Neutrophil (primary cell): Measurements from ENCODE around the gene KCNE4.

ENCODE experiments used
- H3K27ac ChIP-seq: fragments of 200-600 bp; sonication (generic); 2 replicates; pipeline ENCODE4 v1.5.1; 2016; ENCODE audit warnings: mild to moderate bottlenecking, moderate library complexity
- H3K27me3 ChIP-seq: fragments of 200-600 bp; sonication (generic); 2 replicates; pipeline ENCODE4 v1.6.0; 2016; ENCODE audit warnings: mild to moderate bottlenecking
- H3K36me3 ChIP-seq: fragments of 200-600 bp; sonication (generic); 2 replicates; pipeline ENCODE4 v1.5.1; 2017
- H3K4me1 ChIP-seq, 2 experiments: fragments of 200-600 bp in 1 of 2; sonication (generic) in 1 of 2; 1 replicate in 1 of 2; 2 replicates in 1 of 2; pipeline versions ENCODE4 v1.5.1 to v1.6.1; 2013 to 2016; ENCODE audit warnings: low read depth in 1 of 2, low read length in 1 of 2, mild to moderate bottlenecking in 1 of 2, moderate library complexity in 1 of 2; ENCODE audit not compliant: control insufficient read depth in 1 of 2, insufficient read depth in 1 of 2
- H3K4me3 ChIP-seq, 2 experiments: fragments of 200-600 bp in 1 of 2; sonication (generic) in 1 of 2; 1 replicate in 1 of 2; 2 replicates in 1 of 2; pipeline ENCODE4 v1.5.1; 2013 to 2016; ENCODE audit warnings: low read depth in 1 of 2, low read length in 1 of 2, mild to moderate bottlenecking in 1 of 2, moderate library complexity in 1 of 2
- H3K9me3 ChIP-seq: fragments of 200-600 bp; sonication (generic); 2 replicates; pipeline ENCODE4 v1.5.1; 2016
- TF ChIP-seq, protein P1 (sequence below): fragments of 200-600 bp; sonication (generic); IDR thresholded peaks from 2 replicates; pipeline ENCODE4 v1.5.1; 2016; ENCODE audit warnings: antibody characterized with exemption

Gene KCNE4

DNA sequence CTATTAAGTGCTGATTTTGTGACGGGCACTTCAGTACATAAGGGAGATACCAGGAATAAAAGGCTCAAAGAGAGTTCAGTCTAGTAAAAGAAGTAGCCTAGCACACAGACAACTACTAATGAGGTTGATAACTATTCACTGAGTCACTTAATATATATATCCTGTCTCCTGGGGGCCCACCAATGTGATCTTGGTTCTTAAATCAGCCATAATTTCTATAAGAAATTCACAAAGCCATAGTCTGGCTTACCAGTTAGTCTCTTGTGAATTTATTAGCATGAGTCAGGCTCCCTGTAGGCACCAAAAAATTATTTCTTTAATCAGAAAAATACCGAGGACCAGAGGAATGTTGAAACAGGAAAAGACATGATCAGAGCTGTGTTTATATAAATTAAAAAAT lies 10.4 kb downstream of the KCNE4 start:
- no peak overlapping the region for H3K4me3 ChIP-seq
- H3K36me3 ChIP-seq, result no peaks in the 10 kb centered on the region
- H3K4me1 ChIP-seq, result no peaks in the 10 kb centered on the region
- TF ChIP-seq, protein P1, sequence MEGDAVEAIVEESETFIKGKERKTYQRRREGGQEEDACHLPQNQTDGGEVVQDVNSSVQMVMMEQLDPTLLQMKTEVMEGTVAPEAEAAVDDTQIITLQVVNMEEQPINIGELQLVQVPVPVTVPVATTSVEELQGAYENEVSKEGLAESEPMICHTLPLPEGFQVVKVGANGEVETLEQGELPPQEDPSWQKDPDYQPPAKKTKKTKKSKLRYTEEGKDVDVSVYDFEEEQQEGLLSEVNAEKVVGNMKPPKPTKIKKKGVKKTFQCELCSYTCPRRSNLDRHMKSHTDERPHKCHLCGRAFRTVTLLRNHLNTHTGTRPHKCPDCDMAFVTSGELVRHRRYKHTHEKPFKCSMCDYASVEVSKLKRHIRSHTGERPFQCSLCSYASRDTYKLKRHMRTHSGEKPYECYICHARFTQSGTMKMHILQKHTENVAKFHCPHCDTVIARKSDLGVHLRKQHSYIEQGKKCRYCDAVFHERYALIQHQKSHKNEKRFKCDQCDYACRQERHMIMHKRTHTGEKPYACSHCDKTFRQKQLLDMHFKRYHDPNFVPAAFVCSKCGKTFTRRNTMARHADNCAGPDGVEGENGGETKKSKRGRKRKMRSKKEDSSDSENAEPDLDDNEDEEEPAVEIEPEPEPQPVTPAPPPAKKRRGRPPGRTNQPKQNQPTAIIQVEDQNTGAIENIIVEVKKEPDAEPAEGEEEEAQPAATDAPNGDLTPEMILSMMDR, result no peak
- H3K27me3 ChIP-seq, result peaks cover 23% of the 10 kb centered on the region
- no peaks in the 10 kb centered on the region for H3K9me3 ChIP-seq
- no peak overlapping the region for H3K27ac ChIP-seq

DNA sequence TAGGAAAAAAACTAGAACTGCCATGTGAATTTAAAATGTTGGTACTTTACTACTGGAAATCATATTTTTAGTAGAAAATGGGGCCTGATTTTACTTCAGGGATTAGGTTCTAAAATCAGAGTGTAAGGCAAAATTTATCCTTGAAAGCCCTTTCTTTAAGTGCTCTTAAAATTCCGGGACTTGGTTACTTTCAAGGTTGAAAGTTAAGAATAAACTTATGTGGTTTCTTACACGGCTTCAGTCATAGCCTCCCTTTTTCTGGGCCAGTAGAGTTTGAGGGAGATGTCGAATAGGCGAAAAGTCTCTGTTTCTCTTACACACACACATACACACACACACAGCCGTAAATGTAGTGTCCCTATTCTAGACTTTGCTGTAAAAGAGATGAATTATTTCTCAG lies 13.1 kb downstream of the KCNE4 start:
- no peak overlapping the region for H3K4me3 ChIP-seq
- H3K27ac ChIP-seq, result no peak overlapping the region
- no peaks in the 10 kb centered on the region for H3K36me3 ChIP-seq
- TF ChIP-seq, protein P1, result no peak
- H3K27me3 ChIP-seq, result peaks cover 23% of the 10 kb centered on the region
- no peaks in the 10 kb centered on the region for H3K4me1 ChIP-seq
- H3K9me3 ChIP-seq, result no peaks in the 10 kb centered on the region

- Histone ChIP-seq H3K36me3 (no peaks in the 10 kb centered on the region), H3K9me3 (no peaks in the 10 kb centered on the region), H3K4me1 (no peaks in the 10 kb centered on the region), H3K27me3 (peaks cover 23% of the 10 kb centered on the region), H3K27ac (no peak overlapping the region), H3K4me3 (no peak overlapping the region)
- TF ChIP-seq, protein P1, result no peak
These were observed 14.7 kb downstream of the KCNE4 start for GRCh38 chr2:223066721-223067120.

- Histone ChIP-seq H3K4me3 (no peak overlapping the region), H3K27ac (no peak overlapping the region), H3K9me3 (no peaks in the 10 kb centered on the region), H3K27me3 (peaks cover 23% of the 10 kb centered on the region), H3K36me3 (no peaks in the 10 kb centered on the region), H3K4me1 (no peaks in the 10 kb centered on the region)
- TF ChIP-seq, protein P1, result no peak
These were observed 16.1 kb downstream of the KCNE4 start for GRCh38 chr2:223068071-223068470.

GRCh38 chr2:223069465-223069864 lies 17.5 kb downstream of the KCNE4 start:
- TF ChIP-seq, protein P1, result no peak
- Histone ChIP-seq H3K27ac (no peak overlapping the region), H3K4me3 (no peak overlapping the region), H3K27me3 (peaks cover 12% of the 10 kb centered on the region), H3K9me3 (no peaks in the 10 kb centered on the region), H3K4me1 (no peaks in the 10 kb centered on the region), H3K36me3 (no peaks in the 10 kb centered on the region)

- Histone ChIP-seq H3K27me3 (peaks cover 9% of the 10 kb centered on the region), H3K9me3 (no peaks in the 10 kb centered on the region), H3K36me3 (no peaks in the 10 kb centered on the region), H3K4me1 (no peaks in the 10 kb centered on the region), H3K4me3 (no peak overlapping the region), H3K27ac (no peak overlapping the region)
- TF ChIP-seq, protein P1, result no peak
These were observed 18.0 kb downstream of the KCNE4 start for GRCh38 chr2:223069988-223070387.
